IgD-negative memory B cell (primary cell): ENCODE results near the gene RPTN. TPM values are rescaled to one million over a fixed set of nuclear protein-coding genes. Genes with fewer than 3 reads are reported as not detected.

Source experiments
- H3K27ac Mint-ChIP-seq, 3 donors: one replicate each; pipeline ENCODE4 v1.8.0; 2020 to 2022; ENCODE audit warnings: mild to moderate bottlenecking in 3 of 3, mixed read lengths in 3 of 3, moderate library complexity in 1 of 3
- H3K27me3 Mint-ChIP-seq: one replicate; pipeline ENCODE4 v1.8.0; 2021; ENCODE audit warnings: mixed read lengths
- H3K36me3 Mint-ChIP-seq: one replicate; pipeline ENCODE4 v1.8.0; 2020; ENCODE audit warnings: mild to moderate bottlenecking, mixed read lengths
- H3K4me1 Mint-ChIP-seq, 3 donors: one replicate each; pipeline ENCODE4 v1.8.0; 2020 to 2022; ENCODE audit warnings: mixed read lengths in 3 of 3, mild to moderate bottlenecking in 1 of 3
- H3K4me3 Mint-ChIP-seq, 4 donors: one replicate each; pipeline ENCODE4 v1.8.0; 2020 to 2022; ENCODE audit warnings: mild to moderate bottlenecking in 4 of 4, mixed read lengths in 4 of 4, moderate library complexity in 3 of 4
- H3K9me3 Mint-ChIP-seq, 3 donors: one replicate each; pipeline ENCODE4 v1.8.0; 2020 to 2021; ENCODE audit warnings: mixed read lengths in 3 of 3, mild to moderate bottlenecking in 1 of 3
- polyA plus RNA-seq: library from polyadenylated mRNA; unstranded; fragments of 300-500 nt; fragmentation: Illumina TruSeq; gene quantifications from one replicate; pipeline ENCODE4 v1.2.3, GENCODE V29; 2021

RPTN gene
- polyA plus RNA-seq, 1 donor from 2014 or later = not detected

- Mint-ChIP-seq H3K4me1 (peaks cover 0 to 2% (median 2%) of the 10 kb centered on the region in 3 donors), H3K4me3 (no peak overlapping the region), H3K27me3 (peaks cover 5% of the 10 kb centered on the region), H3K36me3 (no peaks in the 10 kb centered on the region), H3K9me3 (no peaks in the 10 kb centered on the region), H3K27ac (no peak overlapping the region)
Observed at GRCh38 chr1:152110365-152110859, 48.6 kb downstream of the RPTN start.

DNA sequence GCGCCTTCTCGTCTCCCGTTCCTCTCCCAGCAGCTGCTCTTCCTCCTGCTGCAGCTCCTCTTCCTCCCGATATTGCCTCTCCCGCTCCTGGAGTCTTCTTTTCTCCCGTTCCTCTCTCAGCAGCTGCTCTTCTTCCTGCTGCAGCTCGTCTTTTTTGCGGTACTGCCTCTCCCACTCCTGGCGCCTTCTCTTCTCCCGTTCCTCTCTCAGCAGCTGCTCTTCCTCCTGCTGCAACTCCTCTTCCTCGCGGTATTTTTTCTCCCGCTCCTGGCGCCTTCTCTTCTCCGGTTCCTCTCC lies 49.1 kb downstream of the RPTN start:
- Mint-ChIP-seq H3K4me1 (peaks cover 0 to 2% (median 2%) of the 10 kb centered on the region in 3 donors), H3K27ac (no peak overlapping the region), H3K9me3 (no peaks in the 10 kb centered on the region), H3K36me3 (no peaks in the 10 kb centered on the region), H3K27me3 (peaks cover 5% of the 10 kb centered on the region), H3K4me3 (no peak overlapping the region)

GRCh38 chr1:152109231-152109997 lies 49.6 kb downstream of the RPTN start:
- H3K4me1 Mint-ChIP-seq = peaks cover 0 to 2% (median 2%) of the 10 kb centered on the region in 3 donors
- H3K9me3 Mint-ChIP-seq = no peaks in the 10 kb centered on the region
- peaks cover 7% of the 10 kb centered on the region for H3K27me3 Mint-ChIP-seq
- no peaks in the 10 kb centered on the region for H3K36me3 Mint-ChIP-seq
- H3K27ac Mint-ChIP-seq = no peak overlapping the region
- no peak overlapping the region for H3K4me3 Mint-ChIP-seq

DNA sequence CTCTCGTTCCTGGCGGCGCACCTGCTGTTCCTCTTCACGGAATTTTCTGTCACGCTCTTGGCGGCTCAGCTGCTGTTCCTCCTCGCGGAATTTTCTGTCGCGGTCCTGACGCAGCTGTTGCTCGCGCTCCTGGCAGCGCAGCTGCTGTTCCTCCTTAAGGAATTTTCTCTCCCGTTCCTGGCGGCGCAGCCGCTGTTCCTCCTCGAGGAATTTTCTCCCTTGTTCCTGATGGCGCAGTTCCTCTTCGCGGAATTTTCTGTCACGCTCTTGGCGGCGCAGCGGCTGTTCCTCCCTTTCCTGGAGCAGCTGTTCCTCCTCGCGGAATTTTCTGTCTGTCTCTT lies 50.2 kb downstream of the RPTN start:
- H3K4me3 Mint-ChIP-seq = no peak overlapping the region
- H3K36me3 Mint-ChIP-seq = no peaks in the 10 kb centered on the region
- peaks cover 0 to 2% (median 2%) of the 10 kb centered on the region in 3 donors for H3K4me1 Mint-ChIP-seq
- H3K9me3 Mint-ChIP-seq = no peaks in the 10 kb centered on the region
- H3K27ac Mint-ChIP-seq = no peak overlapping the region
- peaks cover 7% of the 10 kb centered on the region for H3K27me3 Mint-ChIP-seq

GRCh38 chr1:152107984-152108881 lies 50.8 kb downstream of the RPTN start:
- Mint-ChIP-seq H3K27me3 (peaks cover 7% of the 10 kb centered on the region), H3K9me3 (no peaks in the 10 kb centered on the region), H3K4me1 (peaks cover 0 to 2% (median 2%) of the 10 kb centered on the region in 3 donors), H3K36me3 (no peaks in the 10 kb centered on the region), H3K4me3 (peak overlapping the region in 2 of 4 donors; percentile 16 to 60), H3K27ac (peak overlapping the region in 2 of 3 donors; percentile 83 to 94)

- no peaks in the 10 kb centered on the region for H3K36me3 Mint-ChIP-seq
- peak overlapping the region in 1 of 3 donors; percentile 80 for H3K27ac Mint-ChIP-seq
- peak overlapping the region in 1 of 4 donors; percentile 22 for H3K4me3 Mint-ChIP-seq
- no peaks in the 10 kb centered on the region for H3K9me3 Mint-ChIP-seq
- peaks cover 7% of the 10 kb centered on the region for H3K27me3 Mint-ChIP-seq
- peaks cover 0 to 2% (median 2%) of the 10 kb centered on the region in 3 donors for H3K4me1 Mint-ChIP-seq
Observed at GRCh38 chr1:152107031-152107983, 51.7 kb downstream of the RPTN start.

- H3K27me3 Mint-ChIP-seq = peaks cover 13% of the 10 kb centered on the region
- H3K9me3 Mint-ChIP-seq = no peaks in the 10 kb centered on the region
- no peak overlapping the region for H3K4me3 Mint-ChIP-seq
- peaks cover 0 to 2% (median 2%) of the 10 kb centered on the region in 3 donors for H3K4me1 Mint-ChIP-seq
- H3K36me3 Mint-ChIP-seq = no peaks in the 10 kb centered on the region
- H3K27ac Mint-ChIP-seq = no peak overlapping the region
Observed at GRCh38 chr1:152104854-152105253, 54.2 kb downstream of the RPTN start.

Other genes with a start within 250 kb of the RPTN start
- 23.6 TPM for gene THEM4, start 249.7 kb downstream of the RPTN start, polyA plus RNA-seq
- 459 TPM for gene S100A10, start 165.4 kb downstream of the RPTN start, polyA plus RNA-seq
- gene S100A11, start 122.2 kb downstream of the RPTN start, polyA plus RNA-seq = 140 TPM
- not detected for gene TCHHL1, start 70.2 kb downstream of the RPTN start, polyA plus RNA-seq
- gene TCHH, start 43.8 kb downstream of the RPTN start, polyA plus RNA-seq = not detected
- not detected for gene HRNR, start 65.0 kb upstream of the RPTN start, polyA plus RNA-seq
- not detected for gene FLG, start 166.0 kb upstream of the RPTN start, polyA plus RNA-seq
- gene FLG2, start 200.8 kb upstream of the RPTN start, polyA plus RNA-seq = not detected